ACHN (cell line): ENCODE results near the gene MAD1L1.

ENCODE experiments used
- DNase-seq: peaks from one replicate; pipeline ENCODE4 v3.0.0-alpha.2; 2015
- in situ Hi-C: cut with HindIII; loops from 2 replicates; pipeline ENCODE4 v1.10.0; 2017; ENCODE audit warnings: low sequenced_read_pairs, low pct_ligation_motif_present, low pct_unique_long_range_greater_than_20kb

MAD1L1 gene

DNA sequence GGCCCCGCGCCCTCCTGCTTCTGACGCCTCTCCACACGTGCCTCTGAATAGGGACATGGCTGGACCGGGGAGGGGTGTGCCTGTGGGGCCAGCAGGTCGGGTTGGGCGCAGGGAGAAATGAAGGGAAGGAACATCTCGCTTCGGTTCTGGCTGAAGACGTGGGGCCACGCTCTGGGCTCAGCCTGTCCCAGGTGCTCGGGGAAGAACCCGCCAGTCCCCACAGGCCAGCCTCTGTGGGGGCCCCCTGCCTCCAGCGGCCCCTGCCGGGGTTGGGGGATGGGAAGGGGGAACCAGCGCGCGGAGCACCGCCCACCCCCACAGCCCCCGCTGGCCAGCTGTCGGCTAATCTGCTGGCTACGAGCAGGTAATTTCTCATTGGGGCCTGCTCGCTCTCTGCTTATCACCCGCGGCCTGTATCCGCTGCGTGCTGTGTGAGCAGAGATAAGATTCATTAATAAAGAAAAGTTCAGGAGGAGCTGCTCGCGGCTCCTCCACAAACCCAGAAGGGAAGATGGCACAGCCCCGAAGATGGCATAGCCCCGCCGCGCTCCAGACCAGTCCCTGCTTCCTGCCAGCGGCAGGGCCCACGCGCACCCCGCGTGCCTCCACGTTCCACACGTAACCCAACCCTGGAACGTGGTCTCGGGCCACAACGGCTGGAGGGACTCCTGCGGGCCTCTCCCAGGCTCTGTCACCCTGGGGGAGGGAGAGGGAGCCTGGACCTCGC is 376.4 kb downstream of the MAD1L1 start:
- DNase-seq, result no peak
- in situ Hi-C loops, result no loop called here

DNA sequence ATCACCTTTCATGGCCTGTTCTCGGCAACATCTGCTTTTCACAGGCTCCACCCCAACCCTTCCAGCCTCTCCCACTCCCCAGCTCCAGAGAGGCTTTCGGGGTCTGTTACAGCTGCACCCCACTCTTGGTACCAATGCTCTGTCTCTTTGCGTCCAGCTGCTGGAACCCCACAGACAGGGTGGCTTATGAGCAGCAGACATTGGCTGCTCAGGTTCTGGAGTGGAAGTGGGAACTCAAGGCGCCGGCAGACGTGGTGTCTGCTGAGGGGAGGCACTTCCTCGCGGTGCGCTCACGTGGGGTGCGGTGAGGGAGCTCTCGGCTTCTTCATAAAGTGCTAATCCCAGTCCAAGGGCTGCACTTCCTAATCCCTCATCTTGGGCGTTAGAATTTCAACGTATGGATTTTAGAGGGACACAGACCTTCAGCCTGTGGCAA is 377.0 kb downstream of the MAD1L1 start:
- no peak for DNase-seq
- in situ Hi-C loops, result no loop called here

DNA sequence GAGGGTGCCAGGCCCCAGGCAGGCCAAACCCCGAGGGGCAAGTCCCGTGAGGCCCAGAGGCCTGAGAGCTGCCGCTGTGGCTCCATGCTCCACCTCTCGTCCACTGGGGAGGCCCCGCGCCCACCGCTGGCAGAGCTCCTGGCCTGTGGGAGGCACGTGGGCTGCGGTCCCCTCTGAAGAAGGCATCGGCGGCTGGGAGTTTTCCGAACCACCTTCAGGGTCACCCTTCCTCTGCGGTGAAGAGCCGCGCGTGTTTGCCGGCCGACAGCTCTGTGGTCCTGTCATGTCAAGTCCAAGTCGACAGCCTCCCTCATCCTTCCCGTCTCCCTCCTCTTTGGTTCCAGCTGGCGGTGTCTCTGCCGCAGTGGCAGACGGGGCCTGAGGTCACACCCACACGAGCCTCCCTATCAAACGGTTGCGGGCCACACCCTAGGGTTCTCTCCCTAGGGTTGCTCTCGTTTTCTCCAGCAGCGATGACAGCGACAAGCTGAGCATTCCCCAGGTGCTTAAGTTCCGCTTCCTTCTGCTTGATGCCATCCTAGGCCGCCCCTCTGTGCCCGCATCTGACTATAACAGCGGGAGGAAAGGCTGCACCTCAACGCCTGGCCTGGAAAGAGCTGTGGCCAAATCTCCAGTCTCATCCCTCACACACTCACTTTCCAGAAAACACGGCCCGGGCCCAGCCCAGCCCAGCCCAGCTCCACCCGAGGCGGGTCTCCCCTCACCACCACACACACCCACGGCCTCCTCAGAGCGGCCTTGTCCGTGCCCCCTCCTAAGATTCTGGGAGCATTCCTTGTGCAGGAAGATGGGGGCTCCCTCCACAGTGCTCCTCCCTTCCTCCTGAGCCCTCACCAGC is 377.6 kb downstream of the MAD1L1 start:
- no peak for DNase-seq
- in situ Hi-C loops, result no loop called here

DNA sequence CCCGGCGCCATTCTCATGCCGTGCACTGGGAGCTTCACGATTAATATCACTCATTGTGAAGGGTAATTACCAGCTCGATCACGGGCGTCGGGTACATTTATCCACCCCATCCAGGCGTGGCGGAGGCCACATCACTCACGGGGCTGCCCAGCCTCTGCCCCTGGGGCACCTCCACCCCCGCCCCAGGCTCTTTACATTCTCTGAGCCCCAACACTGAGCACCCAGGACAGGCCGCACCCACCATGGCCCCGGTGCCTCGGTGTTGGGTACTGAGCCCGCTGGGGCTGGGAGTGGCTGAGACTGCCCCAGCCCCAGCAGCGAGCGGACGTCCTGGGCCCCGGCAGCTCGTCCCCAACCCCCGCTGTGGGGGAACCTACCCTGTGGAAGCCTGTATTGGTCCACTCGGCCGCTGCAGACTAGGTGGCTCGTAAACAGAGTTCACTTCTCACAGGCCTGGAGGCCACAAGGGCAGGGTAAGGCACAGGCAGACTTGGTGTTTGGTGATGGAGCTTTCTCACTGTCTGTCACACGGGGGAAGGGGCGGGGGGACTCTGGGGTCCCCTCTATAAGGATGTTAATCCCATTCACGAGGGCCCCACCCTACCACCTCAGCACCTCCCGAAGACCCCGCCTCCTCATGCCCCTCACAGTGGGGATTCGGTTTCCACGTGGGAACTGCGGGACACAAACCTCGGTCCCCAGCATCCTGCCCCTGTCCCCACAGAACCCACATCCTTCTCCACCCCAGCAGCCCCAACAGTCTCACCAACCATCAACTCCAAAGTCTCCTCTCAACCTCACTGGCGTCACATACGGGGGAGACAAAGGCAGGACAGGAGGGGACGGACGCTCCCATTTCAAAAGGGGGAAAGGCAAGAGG is 378.5 kb downstream of the MAD1L1 start:
- in situ Hi-C loops, result no loop called here
- no peak for DNase-seq

- in situ Hi-C loops, result no loop called here
- DNase-seq, result no peak
These were observed 379.2 kb downstream of the MAD1L1 start for GRCh38 chr7:1853431-1853985.

DNA sequence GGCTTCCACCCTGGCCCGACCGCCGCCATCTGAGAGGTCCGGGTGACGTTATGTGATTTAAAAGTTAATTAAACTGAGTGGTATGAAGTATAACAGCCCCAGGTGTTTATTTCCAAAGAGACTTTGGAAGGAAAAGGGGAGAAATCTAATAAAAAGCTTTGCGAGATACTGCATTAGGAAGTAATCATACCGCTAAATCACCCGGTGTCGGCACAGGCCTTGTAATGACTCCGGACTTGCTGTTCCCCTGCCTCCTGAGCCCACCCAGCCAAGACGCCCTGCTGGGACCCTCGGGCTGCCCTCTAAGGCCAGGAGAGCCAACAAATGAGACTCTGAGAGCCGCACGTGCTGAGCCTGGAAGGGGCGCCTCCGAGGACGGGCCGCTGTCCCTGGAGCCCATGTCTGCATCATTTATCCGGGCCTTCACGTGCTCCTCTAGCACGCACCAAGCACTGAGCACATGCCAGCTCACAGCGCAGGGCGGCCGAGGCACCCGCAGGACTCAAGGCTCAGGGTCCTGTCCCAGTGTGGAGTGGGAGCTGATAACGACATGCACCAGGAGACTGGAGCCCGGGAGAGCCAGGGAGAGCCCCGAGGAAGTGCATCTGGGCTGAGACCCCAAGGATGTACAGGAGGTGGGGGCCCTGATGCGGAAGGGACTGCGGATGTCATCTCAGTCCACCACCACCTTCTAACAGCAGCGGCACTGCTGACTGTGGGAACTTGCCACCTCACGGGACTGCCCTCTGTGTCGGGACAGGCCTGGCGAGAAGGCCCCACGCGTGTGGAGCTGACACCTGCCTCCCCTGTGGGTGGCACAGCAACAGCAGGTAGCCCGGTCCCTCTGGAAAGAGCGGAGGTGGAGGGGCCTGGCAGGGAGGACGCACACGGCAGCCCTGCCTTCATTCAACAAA is 380.0 kb downstream of the MAD1L1 start:
- DNase-seq, result no peak
- in situ Hi-C loops, result no loop called here

GRCh38 chr7:1851721-1852516 is 380.8 kb downstream of the MAD1L1 start:
- in situ Hi-C loops, result no loop called here
- no peak for DNase-seq

DNA sequence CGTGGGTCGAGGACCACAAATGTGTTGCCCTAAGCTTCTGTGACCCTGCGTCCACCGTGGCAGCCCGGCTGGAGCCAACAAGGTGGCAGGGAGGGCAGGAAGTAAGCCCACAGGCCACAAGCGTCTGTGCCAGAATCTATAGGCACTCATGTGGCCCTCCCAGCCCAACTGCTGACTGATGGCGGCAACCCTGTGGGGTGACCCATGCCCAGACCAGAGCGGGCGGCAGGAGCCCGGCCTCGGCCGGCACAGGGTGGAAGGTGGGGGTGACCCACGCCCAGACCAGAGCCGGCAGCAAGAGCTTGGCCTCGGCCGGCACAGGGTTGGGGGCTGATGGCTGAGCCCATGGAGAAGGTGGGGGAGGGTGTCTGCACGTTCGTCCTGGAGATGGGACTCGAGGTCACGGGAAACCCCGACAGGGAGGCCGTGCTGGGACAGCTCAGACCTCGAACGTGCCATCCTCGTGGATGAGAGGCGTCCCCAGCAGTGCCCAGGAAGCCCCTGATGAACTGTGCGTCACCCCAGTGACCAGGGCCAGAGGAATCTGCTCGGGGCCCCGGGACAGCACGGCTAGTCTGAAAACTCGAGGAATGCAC is 381.7 kb downstream of the MAD1L1 start:
- DNase-seq, result no peak
- in situ Hi-C loops, result no loop called here

DNA sequence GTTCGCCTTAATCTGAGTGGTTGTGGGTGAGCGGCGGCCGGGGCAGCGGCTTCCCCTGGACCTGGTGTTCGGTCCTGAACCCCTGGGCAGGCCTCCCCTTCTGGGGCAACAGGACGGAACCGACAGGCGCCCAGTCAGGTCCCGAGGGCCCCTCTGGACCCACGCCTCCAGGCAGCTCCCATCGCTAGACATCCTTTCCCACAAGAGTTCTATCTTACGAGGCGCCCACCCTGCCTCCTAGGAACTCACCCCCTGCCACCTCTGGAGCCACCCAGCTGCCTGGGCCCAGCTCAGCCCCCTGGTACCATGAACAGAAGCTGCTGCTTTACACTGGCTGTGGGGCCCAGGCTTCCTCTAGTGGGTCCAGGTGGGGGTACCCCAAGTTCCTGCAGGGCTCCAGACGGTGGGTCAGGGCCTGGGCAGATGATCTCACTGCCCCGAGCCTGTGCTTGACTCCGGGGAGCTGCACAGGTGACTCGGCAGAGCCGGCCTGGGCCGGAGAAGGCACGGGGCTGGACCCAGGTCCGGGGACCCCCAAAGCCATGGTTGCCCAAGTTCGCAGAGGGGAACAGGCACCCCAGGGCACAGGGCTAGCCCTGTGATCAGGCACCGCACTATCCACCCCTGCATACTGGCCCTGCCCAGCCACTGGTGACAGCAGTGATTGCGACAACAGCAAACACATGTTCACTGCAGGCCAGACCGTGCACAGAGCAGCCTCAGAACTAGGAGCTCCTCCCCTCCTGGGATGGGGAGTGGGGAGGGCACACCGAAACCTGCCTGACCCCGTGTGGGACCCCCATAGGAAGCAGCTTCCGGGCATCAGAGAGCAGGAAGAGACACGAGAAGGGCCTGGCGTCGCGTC is 382.4 kb downstream of the MAD1L1 start:
- no peak for DNase-seq
- in situ Hi-C loops, result no loop called here

GRCh38 chr7:1849351-1850041 is 383.2 kb downstream of the MAD1L1 start:
- in situ Hi-C loops, result no loop called here

DNA sequence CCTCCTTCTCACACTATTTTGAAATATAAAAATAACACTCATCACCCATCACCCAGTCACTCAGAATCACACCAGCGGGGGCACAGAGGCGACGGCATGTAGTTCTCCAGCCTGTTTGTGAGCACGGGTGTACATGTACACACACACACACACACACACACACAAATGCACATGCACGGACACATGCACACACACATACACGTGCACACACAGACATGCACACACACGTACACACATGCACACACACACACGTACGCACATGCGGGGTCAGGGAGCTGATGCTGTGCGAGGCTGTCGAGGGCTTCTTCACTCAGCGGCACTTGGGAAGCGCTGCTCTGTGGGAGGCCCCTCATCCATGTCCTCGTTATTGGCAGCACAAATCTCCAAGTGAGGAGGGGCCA is 383.8 kb downstream of the MAD1L1 start:
- in situ Hi-C loops, result no loop called here
- no peak for DNase-seq

More at GRCh38 chr7:1849351-1850041, 383.2 kb downstream of the MAD1L1 start:
- DNase-seq, result no peak

GRCh38 chr7:1848013-1848640 is 384.6 kb downstream of the MAD1L1 start:
- no peak for DNase-seq
- in situ Hi-C loops, result no loop called here

- DNase-seq, result no peak
- in situ Hi-C loops, result no loop called here
These were observed 385.3 kb downstream of the MAD1L1 start for GRCh38 chr7:1847260-1848001.

GRCh38 chr7:1846331-1847065 is 386.2 kb downstream of the MAD1L1 start:
- no peak for DNase-seq
- in situ Hi-C loops, result no loop called here
